ENCODE results near the gene SMC2. TPM values are rescaled to one million over a fixed set of nuclear protein-coding genes. Genes with fewer than 3 reads are reported as not detected.

Gene SMC2
- total RNA-seq, 4 donors from 2014 or later: 6.7 to 14.1 (median 12.7) TPM

DNA sequence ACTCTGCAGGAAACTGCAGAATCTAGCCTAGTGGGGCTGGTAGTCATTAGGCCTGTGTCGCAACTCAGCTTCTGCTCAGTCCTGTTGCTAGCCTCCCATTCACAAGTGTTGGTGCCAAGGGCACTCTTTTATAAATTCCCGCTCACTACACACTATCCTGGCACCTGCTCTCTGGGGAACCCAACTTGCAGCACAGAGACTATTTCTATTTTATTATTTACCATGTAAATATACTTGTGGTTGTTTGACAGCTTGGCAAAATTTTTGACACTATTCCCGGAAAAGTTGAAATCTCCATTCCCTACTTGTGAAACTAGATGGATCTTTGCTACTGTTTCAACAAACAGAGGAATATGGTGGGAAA is 20.4 kb upstream of the SMC2 start:
- Histone ChIP-seq H3K9me3 (no peaks in the 10 kb centered on the region), H3K36me3 (no peaks in the 10 kb centered on the region), H3K27ac (peak overlapping the region; percentile 50 to 70 (median 66)), H3K4me3 (no peak overlapping the region), H3K4me1 (peaks cover 13 to 38% (median 19%) of the 10 kb centered on the region in 3 donors), H3K27me3 (no peaks in the 10 kb centered on the region)
- WGBS, 2 donors (ENCODE audit: low coverage in 1 of 2): 75 to 84% methylated on average over 2 to 3 of the region's 3 CpGs
- TF ChIP-seq EP300 (IDR thresholded peaks at IDR 0.05): no peak
- TF ChIP-seq POLR2A (IDR thresholded peaks at IDR 0.05): no peak
- TF ChIP-seq CTCF (IDR thresholded peaks at IDR 0.05): no peak
- TF ChIP-seq POLR2AphosphoS5 (IDR thresholded peaks at IDR 0.05): no peak
- ATAC-seq: no peak

- peaks cover 13 to 38% (median 19%) of the 10 kb centered on the region in 3 donors for H3K4me1 ChIP-seq
- peak overlapping the region in 3 of 4 donors; percentile 67 to 70 (median 69) for H3K27ac ChIP-seq
- peak; percentile 63 for ATAC-seq
- H3K36me3 ChIP-seq: no peaks in the 10 kb centered on the region
- H3K27me3 ChIP-seq: no peaks in the 10 kb centered on the region
- no peaks in the 10 kb centered on the region for H3K9me3 ChIP-seq
- TF ChIP-seq CTCF (IDR thresholded peaks at IDR 0.05): no peak
- no peak for TF ChIP-seq POLR2A (IDR thresholded peaks at IDR 0.05)
- peak; percentile 63 for TF ChIP-seq POLR2AphosphoS5 (IDR thresholded peaks at IDR 0.05)
- H3K4me3 ChIP-seq: no peak overlapping the region
- 11 to 21% methylated on average over 2 of the region's 2 CpGs for WGBS, 2 donors (ENCODE audit: low coverage in 1 of 2)
Measured at GRCh38 chr9:104074876-104075275, 19.2 kb upstream of the SMC2 start.

GRCh38 chr9:104075801-104076753 is 18.0 kb upstream of the SMC2 start:
- Histone ChIP-seq H3K4me3 (no peak overlapping the region), H3K27ac (peak overlapping the region; percentile 65 to 70 (median 68)), H3K4me1 (peaks cover 13 to 38% (median 19%) of the 10 kb centered on the region in 3 donors), H3K36me3 (no peaks in the 10 kb centered on the region), H3K9me3 (no peaks in the 10 kb centered on the region), H3K27me3 (no peaks in the 10 kb centered on the region)
- ATAC-seq: no peak
- 18 to 83% methylated on average over 1 to 2 of the region's 2 CpGs for WGBS, 2 donors (ENCODE audit: low coverage in 1 of 2)
- TF ChIP-seq POLR2A (IDR thresholded peaks at IDR 0.05) (no peak), POLR2AphosphoS5 (IDR thresholded peaks at IDR 0.05) (no peak), EP300 (IDR thresholded peaks at IDR 0.05) (no peak)

DNA sequence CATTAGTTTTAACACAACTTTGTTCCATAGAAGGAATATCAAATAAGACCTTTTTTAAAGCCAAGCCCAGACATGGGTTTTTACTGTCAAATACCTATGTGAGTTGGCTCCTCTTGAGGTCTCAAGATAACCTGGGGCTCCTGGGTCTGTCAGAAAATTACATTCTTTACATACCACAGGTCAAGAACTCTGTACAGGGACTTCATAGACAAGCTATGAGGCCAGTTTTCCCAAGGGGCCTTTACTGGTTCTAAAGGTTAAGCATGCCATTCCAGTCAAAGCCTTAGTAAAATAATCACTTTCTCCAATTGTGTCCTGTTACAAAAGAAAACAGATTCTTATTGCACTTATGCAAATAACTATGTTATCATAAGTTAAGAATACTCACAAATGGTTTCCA is 15.5 kb upstream of the SMC2 start:
- peaks cover 11 to 32% (median 19%) of the 10 kb centered on the region in 3 donors for H3K4me1 ChIP-seq
- H3K27me3 ChIP-seq: no peaks in the 10 kb centered on the region
- H3K9me3 ChIP-seq: no peaks in the 10 kb centered on the region
- ATAC-seq: no peak
- H3K36me3 ChIP-seq: no peaks in the 10 kb centered on the region
- H3K4me3 ChIP-seq: no peak overlapping the region
- H3K27ac ChIP-seq: no peak overlapping the region
- TF ChIP-seq POLR2AphosphoS5 (IDR thresholded peaks at IDR 0.05): no peak
- no peak for TF ChIP-seq CTCF (IDR thresholded peaks at IDR 0.05)

DNA sequence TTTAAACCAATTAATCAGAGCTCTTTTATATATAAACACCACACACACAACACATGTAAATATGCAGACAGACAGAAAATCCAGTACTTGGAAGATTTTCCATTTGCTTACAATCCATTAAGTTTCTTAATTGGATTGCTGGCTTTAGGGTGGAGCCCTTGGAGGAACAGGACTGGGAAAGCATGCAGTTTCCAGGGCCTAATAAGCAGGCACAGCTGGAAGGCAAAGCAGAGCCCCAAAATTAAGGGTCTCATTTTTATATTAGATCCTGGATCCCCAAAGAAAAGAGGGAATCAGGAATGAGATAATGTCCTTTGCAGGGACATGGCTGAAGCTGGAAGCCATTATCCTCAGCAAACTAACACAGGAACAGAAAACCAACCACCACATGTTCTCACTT is 13.1 kb upstream of the SMC2 start:
- H3K27ac ChIP-seq: no peak overlapping the region
- H3K36me3 ChIP-seq: no peaks in the 10 kb centered on the region
- TF ChIP-seq CTCF (IDR thresholded peaks at IDR 0.05): no peak
- no peak for TF ChIP-seq POLR2A (IDR thresholded peaks at IDR 0.05)
- TF ChIP-seq EP300 (IDR thresholded peaks at IDR 0.05): no peak
- TF ChIP-seq POLR2AphosphoS5 (IDR thresholded peaks at IDR 0.05): no peak
- H3K9me3 ChIP-seq: no peaks in the 10 kb centered on the region
- peaks cover 6 to 10% (median 6%) of the 10 kb centered on the region in 3 donors for H3K4me1 ChIP-seq
- H3K27me3 ChIP-seq: no peaks in the 10 kb centered on the region
- no peak overlapping the region for H3K4me3 ChIP-seq
- no peak for ATAC-seq

Data from gastroesophageal sphincter (tissue), 4 donors.